ENCODE results near the gene TPGS2. TPM values are rescaled to one million over a fixed set of nuclear protein-coding genes. Genes with fewer than 3 reads are reported as not detected.

TPGS2 gene
- total and polyA plus RNA-seq, 2 of the 8 experiments (the other 6 are each of a cell fraction or from before 2014, with no cell fraction given) = 151 to 273 TPM

- TF ChIP-seq USF2 (IDR thresholded peaks at IDR 0.05; ENCODE audit: low read length) (no peak), EZH2 (IDR thresholded peaks at IDR 0.05; ENCODE audit: low read depth, low read length, severe bottlenecking) (no peak)
Measured at GRCh38 chr18:36775396-36775795, 53.4 kb downstream of the TPGS2 start (continued).

Data from H1 (cell line).